T-cell (primary cell): Measurements from ENCODE around the gene KCTD1. TPM values are rescaled to one million over a fixed set of nuclear protein-coding genes. Genes with fewer than 3 reads are reported as not detected.

Experiments used
- ATAC-seq, 4 experiments: fragments of 200-7000 bp in 3 of 4; fragments of 150-1000 bp in 1 of 4; cut with Tn5 transposase; replicated peaks in 1 of 4; 1 replicate in 3 of 4; 2 replicates in 1 of 4; pipeline ENCODE4 v1.10.0; 2021; ENCODE audit warnings: moderate library complexity in 3 of 4, mild to moderate bottlenecking in 2 of 4, moderate number of reproducible peaks in 1 of 4
- CTCF ChIA-PET, 2 donors: fragments of 300-600 bp; sonication (Branson Sonifier 250); formaldehyde crosslinking; loops; one replicate each; lab custom pipeline; 2022; ENCODE audit warnings: antibody characterized with exemption in 2 of 2; lab: Charles Lee
- POLR2A ChIA-PET, 2 donors: fragments of 300-600 bp; sonication (Branson Sonifier 250); formaldehyde crosslinking; loops; one replicate each; lab custom pipeline; 2022; ENCODE audit warnings: antibody characterized with exemption in 2 of 2; lab: Charles Lee
- DNase-seq, 35 experiments: peaks; one replicate each; pipeline versions ENCODE4 v3.0.0 to v3.0.0-alpha.2; 2013 to 2023
- H3K27ac ChIP-seq: one replicate; pipeline ENCODE4 v1.5.1; 2013; ENCODE audit warnings: low read length
- H3K27me3 ChIP-seq, 2 experiments: replicated peaks in 1 of 2; 1 replicate in 1 of 2; 2 replicates in 1 of 2; pipeline versions ENCODE4 v1.6.1 to v1.7.0; 2013; ENCODE audit warnings: low read length in 1 of 2, mixed read lengths in 1 of 2; ENCODE audit not compliant: control insufficient read depth in 2 of 2, insufficient read depth in 2 of 2; ENCODE audit errors: extremely low read depth in 1 of 2
- H3K36me3 ChIP-seq, 2 donors: 1 replicate in 1 of 2; 2 replicates in 1 of 2; pipeline versions ENCODE4 v1.6.1 to v1.7.0; 2013; ENCODE audit warnings: low read length in 1 of 2; ENCODE audit not compliant: control insufficient read depth in 2 of 2, insufficient read depth in 1 of 2; ENCODE audit errors: extremely low read depth in 1 of 2
- H3K4me1 ChIP-seq, 2 experiments: 1 replicate in 1 of 2; 2 replicates in 1 of 2; pipeline versions ENCODE4 v1.6.1 to v1.7.0; 2013; ENCODE audit warnings: low read length in 2 of 2, mixed read lengths in 1 of 2; ENCODE audit not compliant: insufficient read depth in 2 of 2, control insufficient read depth in 1 of 2; ENCODE audit errors: extremely low read depth in 1 of 2
- H3K4me3 ChIP-seq, 2 donors: 1 replicate in 1 of 2; 2 replicates in 1 of 2; pipeline versions ENCODE4 v1.5.1 to v1.7.0; 2013; ENCODE audit warnings: mild to moderate bottlenecking in 2 of 2, low read length in 1 of 2, moderate library complexity in 1 of 2; ENCODE audit not compliant: control insufficient read depth in 1 of 2; ENCODE audit errors: extremely low read depth in 1 of 2
- H3K9me3 ChIP-seq: 2 replicates; pipeline ENCODE4 v1.7.0; 2013
- H3K27ac Mint-ChIP-seq, 2 donors: one replicate each; pipeline ENCODE4 v1.8.0; 2020 to 2021; ENCODE audit warnings: mild to moderate bottlenecking in 2 of 2, mixed read lengths in 2 of 2
- H3K27me3 Mint-ChIP-seq, 2 donors: one replicate each; pipeline ENCODE4 v1.8.0; 2021 to 2022; ENCODE audit warnings: mixed read lengths in 2 of 2
- H3K36me3 Mint-ChIP-seq: one replicate; pipeline ENCODE4 v1.8.0; 2021; ENCODE audit warnings: mixed read lengths
- H3K4me1 Mint-ChIP-seq, 3 donors: one replicate each; pipeline ENCODE4 v1.8.0; 2020 to 2022; ENCODE audit warnings: mixed read lengths in 3 of 3, mild to moderate bottlenecking in 1 of 3
- H3K4me3 Mint-ChIP-seq, 3 donors: one replicate each; pipeline ENCODE4 v1.8.0; 2020 to 2022; ENCODE audit warnings: mild to moderate bottlenecking in 3 of 3, mixed read lengths in 3 of 3, moderate library complexity in 3 of 3
- H3K9me3 Mint-ChIP-seq, 3 donors: one replicate each; pipeline ENCODE4 v1.8.0; 2020 to 2022; ENCODE audit warnings: mixed read lengths in 3 of 3
- WGBS: methylation state at CpG from one replicate; pipeline ENCODE4 v1.1.5; 2013; ENCODE audit warnings: missing lambda C conversion rate; ENCODE audit not compliant: insufficient coverage; 5-methylcytosine and 5-hydroxymethylcytosine counted together
- total RNA-seq, 35 experiments: library from RNA in 6 of 35; stranded (reverse) in 6 of 35; fragments of 120-200 nt in 1 of 35; gene quantifications; one replicate each; pipeline versions ENCODE4 v1.2.1 to v1.2.4 and lab custom pipeline; 2013 to 2026

Gene KCTD1
- total RNA-seq, 5 donors from 2014 or later (not counting 1 experiment from before 2014, with no cell fraction given), result 3.2 to 4.3 (median 3.9) TPM

DNA sequence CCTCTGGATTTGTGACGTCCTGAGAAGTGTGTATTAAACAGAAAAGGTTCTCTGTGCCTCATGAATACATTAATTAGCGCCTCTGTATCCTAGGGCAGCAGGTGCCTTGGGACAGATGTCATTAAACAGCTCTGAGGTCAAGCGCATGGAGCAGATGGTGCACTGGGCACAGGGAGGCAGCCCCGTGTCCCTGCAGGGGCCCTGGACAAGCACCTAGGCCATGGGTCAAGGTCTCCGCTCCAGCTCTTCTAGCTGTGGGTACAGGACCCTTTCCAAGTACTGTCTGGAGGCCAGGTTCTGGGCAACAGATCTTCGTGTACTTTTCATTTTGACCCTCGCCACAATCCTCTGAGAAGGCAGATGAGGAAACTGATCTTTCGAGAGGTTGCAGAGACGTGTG is 126.4 kb downstream of the KCTD1 start:
- CTCF ChIA-PET, result no interaction called here
- WGBS, result 82% methylated on average over 9 of the region's 9 CpGs
- Histone ChIP-seq H3K36me3 (no peaks in the 10 kb centered on the region), H3K27me3 (peaks cover 0 to 2% of the 10 kb centered on the region in 2 experiments), H3K27ac (no peak overlapping the region), H3K4me1 (no peaks in the 10 kb centered on the region), H3K4me3 (no peak overlapping the region), H3K9me3 (no peaks in the 10 kb centered on the region)
- POLR2A ChIA-PET, result no interaction called here
- Mint-ChIP-seq H3K27me3 (no peaks in the 10 kb centered on the region), H3K4me1 (no peaks in the 10 kb centered on the region), H3K9me3 (no peaks in the 10 kb centered on the region), H3K36me3 (no peaks in the 10 kb centered on the region), H3K4me3 (no peak overlapping the region), H3K27ac (no peak overlapping the region)
- DNase-seq (no peak), ATAC-seq (no peak)

DNA sequence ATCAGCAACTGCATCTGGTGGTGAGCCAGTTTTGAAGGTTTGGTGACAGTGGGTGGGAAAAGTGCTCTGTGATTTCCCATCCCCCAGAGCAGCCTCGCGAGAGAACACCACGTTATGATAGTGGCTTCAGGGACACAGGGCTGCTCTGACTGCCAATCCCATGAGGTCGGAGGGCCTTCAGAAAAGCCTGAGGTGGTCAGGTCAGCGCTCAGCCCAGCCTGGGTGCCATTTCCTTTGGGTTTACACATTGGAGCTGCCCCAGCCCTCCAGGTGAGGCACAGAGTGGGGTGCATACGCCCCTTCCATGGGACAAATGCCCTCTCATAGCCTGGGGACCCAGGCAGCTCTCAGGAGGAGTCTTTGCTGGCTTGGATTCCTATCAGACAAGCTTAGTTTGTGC is 126.8 kb downstream of the KCTD1 start:
- Histone ChIP-seq H3K36me3 (no peaks in the 10 kb centered on the region), H3K4me3 (no peak overlapping the region), H3K27me3 (peaks cover 0 to 2% of the 10 kb centered on the region in 2 experiments), H3K27ac (no peak overlapping the region), H3K9me3 (no peaks in the 10 kb centered on the region), H3K4me1 (no peaks in the 10 kb centered on the region)
- Mint-ChIP-seq H3K4me1 (no peaks in the 10 kb centered on the region), H3K27ac (no peak overlapping the region), H3K9me3 (no peaks in the 10 kb centered on the region), H3K36me3 (no peaks in the 10 kb centered on the region), H3K4me3 (no peak overlapping the region), H3K27me3 (no peaks in the 10 kb centered on the region)
- ChIA-PET CTCF (no interaction called here), POLR2A (no interaction called here)
- ATAC-seq, result no peak
- 69% methylated on average over 6 of the region's 6 CpGs for WGBS
- DNase-seq, result no peak

DNA sequence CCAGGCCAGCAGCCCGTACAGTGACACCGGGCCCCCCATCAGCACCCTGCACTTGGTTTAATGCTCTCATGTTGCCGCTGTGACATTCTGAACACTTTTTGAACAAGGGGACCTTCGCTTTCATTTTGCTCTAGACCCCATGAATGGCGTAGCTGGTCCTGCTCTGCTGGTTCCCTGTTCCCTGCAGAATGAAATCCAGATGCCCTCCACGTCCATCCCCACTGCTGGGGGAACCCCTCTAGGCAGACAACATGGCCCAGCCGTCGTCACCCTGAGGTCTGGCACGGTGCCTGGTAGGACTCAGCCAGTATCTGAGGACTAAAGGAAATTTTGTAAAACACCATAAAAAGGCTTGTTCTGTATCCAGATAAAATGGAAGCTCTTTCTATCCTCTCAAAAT is 128.6 kb downstream of the KCTD1 start:
- Mint-ChIP-seq H3K36me3 (no peaks in the 10 kb centered on the region), H3K27ac (no peak overlapping the region), H3K4me1 (no peaks in the 10 kb centered on the region), H3K4me3 (no peak overlapping the region), H3K27me3 (no peaks in the 10 kb centered on the region), H3K9me3 (no peaks in the 10 kb centered on the region)
- H3K4me1 ChIP-seq, result no peaks in the 10 kb centered on the region
- H3K27me3 ChIP-seq, result peaks cover 0 to 2% of the 10 kb centered on the region in 2 experiments
- H3K4me3 ChIP-seq, result no peak overlapping the region
- no peaks in the 10 kb centered on the region for H3K9me3 ChIP-seq
- ChIA-PET CTCF (no interaction called here), POLR2A (no interaction called here)
- WGBS, result 89% methylated on average over 6 of the region's 9 CpGs
- H3K36me3 ChIP-seq, result no peaks in the 10 kb centered on the region
- no peak overlapping the region for H3K27ac ChIP-seq
- DNase-seq (no peak), ATAC-seq (no peak)

DNA sequence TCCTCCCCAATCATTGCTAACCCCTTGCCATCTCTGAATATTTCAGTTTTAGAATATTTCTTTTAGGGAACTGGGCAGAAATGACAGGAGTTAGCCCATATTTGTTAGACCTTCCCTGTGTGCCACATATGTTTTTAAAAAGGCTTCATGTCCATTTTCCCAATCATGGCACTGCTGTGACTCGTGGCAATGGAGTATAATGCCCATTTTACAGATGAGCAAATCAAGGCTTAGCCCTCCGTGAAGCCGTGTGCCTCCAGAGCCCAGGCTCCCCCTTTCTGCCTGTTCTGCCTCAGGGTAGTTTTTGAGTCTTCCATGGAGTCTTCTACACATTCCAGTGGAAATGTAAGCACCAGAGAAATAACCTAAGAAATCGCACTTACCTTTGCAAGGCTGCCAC is 130.1 kb downstream of the KCTD1 start:
- CTCF ChIA-PET, result no interaction called here
- Histone ChIP-seq H3K4me1 (no peaks in the 10 kb centered on the region), H3K27me3 (peaks cover 0 to 2% of the 10 kb centered on the region in 2 experiments), H3K36me3 (no peaks in the 10 kb centered on the region), H3K4me3 (no peak overlapping the region), H3K9me3 (no peaks in the 10 kb centered on the region), H3K27ac (no peak overlapping the region)
- Mint-ChIP-seq H3K27ac (no peak overlapping the region), H3K9me3 (no peaks in the 10 kb centered on the region), H3K36me3 (no peaks in the 10 kb centered on the region), H3K4me1 (no peaks in the 10 kb centered on the region), H3K27me3 (no peaks in the 10 kb centered on the region), H3K4me3 (no peak overlapping the region)
- WGBS, result 93% methylated on average over 3 of the region's 4 CpGs
- DNase-seq, result no peak
- POLR2A ChIA-PET, result no interaction called here
- no peak for ATAC-seq

DNA sequence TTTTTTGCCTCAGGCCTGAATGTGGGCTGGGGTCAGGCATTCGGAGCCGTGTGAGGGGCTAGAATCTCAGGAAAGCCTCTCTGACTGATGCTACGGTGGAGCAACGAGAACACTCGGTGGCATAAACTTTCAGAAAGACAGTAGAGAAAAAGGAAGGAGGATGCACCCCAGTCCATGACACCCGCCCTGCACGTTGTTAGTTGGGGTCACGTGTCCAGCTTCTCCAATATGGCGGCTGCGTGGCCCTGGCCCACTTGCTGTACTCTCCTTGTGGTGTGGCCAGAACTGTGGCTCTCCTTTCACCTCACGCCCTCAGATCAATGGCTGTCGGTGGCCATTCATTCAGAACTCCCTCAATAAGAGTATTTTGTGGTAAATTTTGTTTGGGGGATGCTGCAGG is 131.2 kb downstream of the KCTD1 start:
- WGBS, result 98% methylated on average over 10 of the region's 12 CpGs
- CTCF ChIA-PET, result no interaction called here
- H3K36me3 ChIP-seq, result no peaks in the 10 kb centered on the region
- Mint-ChIP-seq H3K9me3 (no peaks in the 10 kb centered on the region), H3K27ac (no peak overlapping the region), H3K4me3 (no peak overlapping the region), H3K27me3 (no peaks in the 10 kb centered on the region), H3K36me3 (no peaks in the 10 kb centered on the region), H3K4me1 (no peaks in the 10 kb centered on the region)
- H3K9me3 ChIP-seq, result no peaks in the 10 kb centered on the region
- no peaks in the 10 kb centered on the region for H3K4me1 ChIP-seq
- H3K4me3 ChIP-seq, result no peak overlapping the region
- POLR2A ChIA-PET, result no interaction called here
- ATAC-seq, result no peak
- peaks cover 0 to 2% of the 10 kb centered on the region in 2 experiments for H3K27me3 ChIP-seq
- no peak for DNase-seq
- H3K27ac ChIP-seq, result no peak overlapping the region

DNA sequence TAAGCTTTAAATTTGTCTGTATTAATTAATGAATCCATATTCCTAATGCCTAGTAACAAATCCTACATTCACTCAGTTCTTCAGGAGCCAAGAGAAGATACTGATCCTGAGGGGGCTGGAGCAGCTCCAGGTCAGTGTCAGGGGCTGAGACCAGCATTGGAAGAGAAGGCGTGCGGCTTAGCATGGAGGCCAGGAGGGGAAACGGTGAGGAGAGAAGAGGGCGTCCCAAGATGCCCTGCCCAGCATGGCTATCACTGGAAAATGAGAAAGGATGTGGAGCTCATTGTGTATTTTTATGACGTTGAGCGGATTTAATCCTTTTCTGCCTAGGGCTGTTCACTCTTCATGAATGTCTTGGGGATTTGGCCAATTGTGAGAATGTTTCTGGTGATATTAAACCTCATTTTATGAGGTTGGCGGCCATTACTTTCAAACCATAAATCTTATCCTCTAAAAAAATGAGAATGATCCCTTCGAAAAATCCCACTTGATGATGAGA is 131.7 kb downstream of the KCTD1 start:
- Histone ChIP-seq H3K27me3 (peaks cover 0 to 2% of the 10 kb centered on the region in 2 experiments), H3K9me3 (no peaks in the 10 kb centered on the region), H3K27ac (no peak overlapping the region), H3K4me1 (no peaks in the 10 kb centered on the region), H3K36me3 (no peaks in the 10 kb centered on the region), H3K4me3 (no peak overlapping the region)
- CTCF ChIA-PET, result no interaction called here
- no peaks in the 10 kb centered on the region for H3K27me3 Mint-ChIP-seq
- H3K27ac Mint-ChIP-seq, result no peak overlapping the region
- no peaks in the 10 kb centered on the region for H3K4me1 Mint-ChIP-seq
- no peak for ATAC-seq
- POLR2A ChIA-PET, result no interaction called here
- no peak for DNase-seq
- no peak overlapping the region for H3K4me3 Mint-ChIP-seq
- H3K36me3 Mint-ChIP-seq, result no peaks in the 10 kb centered on the region
- H3K9me3 Mint-ChIP-seq, result no peaks in the 10 kb centered on the region
- 98% methylated on average over 4 of the region's 8 CpGs for WGBS

DNA sequence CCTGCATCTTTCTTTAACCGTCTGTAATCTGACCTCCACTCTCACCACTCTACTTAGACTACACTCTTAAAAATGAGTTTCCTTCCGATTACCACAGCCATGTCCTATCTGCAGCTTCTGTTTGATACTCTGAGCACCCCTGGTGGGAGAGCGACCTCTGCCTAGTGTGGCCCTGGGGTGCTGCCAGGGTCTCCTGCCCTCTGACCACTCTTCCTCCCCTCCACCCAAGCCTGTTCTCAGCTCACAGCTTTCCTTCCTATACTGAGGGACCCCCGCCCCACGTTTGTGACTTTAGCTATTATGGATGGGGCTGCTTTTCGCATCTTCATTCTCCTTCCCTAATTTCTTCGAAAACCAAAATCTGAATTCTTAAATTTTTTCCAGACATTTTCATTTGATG is 132.7 kb downstream of the KCTD1 start:
- H3K36me3 ChIP-seq, result no peaks in the 10 kb centered on the region
- Mint-ChIP-seq H3K27me3 (no peaks in the 10 kb centered on the region), H3K4me1 (no peaks in the 10 kb centered on the region)

More for the DNA sequence above, 132.7 kb downstream of the KCTD1 start:
- CTCF ChIA-PET, result no interaction called here
- no peak overlapping the region for H3K4me3 Mint-ChIP-seq
- no peak overlapping the region for H3K27ac Mint-ChIP-seq
- no peaks in the 10 kb centered on the region for H3K4me1 ChIP-seq
- no peaks in the 10 kb centered on the region for H3K36me3 Mint-ChIP-seq
- no peak overlapping the region for H3K4me3 ChIP-seq
- POLR2A ChIA-PET, result no interaction called here
- 76% methylated on average over 4 of the region's 7 CpGs for WGBS
- no peaks in the 10 kb centered on the region for H3K9me3 ChIP-seq
- no peak overlapping the region for H3K27ac ChIP-seq
- DNase-seq, result no peak
- ATAC-seq, result no peak
- peaks cover 0 to 2% of the 10 kb centered on the region in 2 experiments for H3K27me3 ChIP-seq
- H3K9me3 Mint-ChIP-seq, result no peaks in the 10 kb centered on the region
